ENCODE results near the gene TMEM183A. TPM values are rescaled to one million over a fixed set of nuclear protein-coding genes. Genes with fewer than 3 reads are reported as not detected.

Gene TMEM183A
- 92.5 TPM for polyA plus RNA-seq (2013, experiment 1 of 4)
- polyA plus RNA-seq (2013, experiment 2 of 4), result 89.4 TPM
- 72.4 TPM for polyA plus RNA-seq (2013, experiment 3 of 4)
- polyA plus RNA-seq (2013, experiment 4 of 4), result 80.0 TPM

GRCh38 chr1:203006948-203007871, at the start of gene TMEM183A:
Gene TMEM183A, plus strand, starts transcription at chr1:203007374. Its CDS starts 92 bp downstream, at chr1:203007466.
- Histone ChIP-seq H3K9me3 (ENCODE audit: control insufficient read depth, low read length) (no peaks in the 10 kb centered on the region), H3K36me3 (ENCODE audit: control insufficient read depth, insufficient read depth, low read length) (peaks cover 18% of the 10 kb centered on the region), H3K27me3 (ENCODE audit: control insufficient read depth, insufficient read depth, low read length, poor library complexity, severe bottlenecking) (no peaks in the 10 kb centered on the region), H3K27ac (ENCODE audit: insufficient read depth, low read depth, low read length, poor library complexity, severe bottlenecking) (peak within 1 kb of the TSS; percentile 78), H3K4me1 (ENCODE audit: control insufficient read depth, insufficient read depth, low read length) (no peaks in the 10 kb centered on the region), H3K4me3 (ENCODE audit: insufficient read depth, low read depth, low read length) (peak within 1 kb of the TSS; percentile 66)
- WGBS, 2 experiments, result 0 to 1% methylated on average over 78 of the region's 78 CpGs

GRCh38 chr1:202957733-202958543, 49.2 kb upstream of the TMEM183A start, which contains the start of gene ADIPOR1:
Gene ADIPOR1, minus strand, starts transcription at chr1:202958312. Its CDS starts 7,242 bp downstream, at chr1:202951070.
- Histone ChIP-seq H3K27me3 (ENCODE audit: control insufficient read depth, insufficient read depth, low read length, poor library complexity, severe bottlenecking) (no peaks in the 10 kb centered on the region), H3K4me3 (ENCODE audit: insufficient read depth, low read depth, low read length) (peak within 1 kb of the TSS; percentile 98), H3K4me1 (ENCODE audit: control insufficient read depth, insufficient read depth, low read length) (peaks cover 12% of the 10 kb centered on the region), H3K27ac (ENCODE audit: insufficient read depth, low read depth, low read length, poor library complexity, severe bottlenecking) (no peak within 1 kb of the TSS), H3K36me3 (ENCODE audit: control insufficient read depth, insufficient read depth, low read length) (no peaks in the 10 kb centered on the region), H3K9me3 (ENCODE audit: control insufficient read depth, low read length) (no peaks in the 10 kb centered on the region)
- WGBS, 2 experiments, result 0% methylated on average over 86 of the region's 86 CpGs

GRCh38 chr1:202958544-202959275, 48.5 kb upstream of the TMEM183A start:
- H3K9me3 ChIP-seq (ENCODE audit: control insufficient read depth, low read length), result no peaks in the 10 kb centered on the region
- 13% methylated on average over 10 of the region's 10 CpGs for WGBS, 2 experiments
- H3K36me3 ChIP-seq (ENCODE audit: control insufficient read depth, insufficient read depth, low read length), result no peaks in the 10 kb centered on the region
- no peaks in the 10 kb centered on the region for H3K27me3 ChIP-seq (ENCODE audit: control insufficient read depth, insufficient read depth, low read length, poor library complexity, severe bottlenecking)
- H3K4me1 ChIP-seq (ENCODE audit: control insufficient read depth, insufficient read depth, low read length), result peaks cover 12% of the 10 kb centered on the region
- no peak overlapping the region for H3K27ac ChIP-seq (ENCODE audit: insufficient read depth, low read depth, low read length, poor library complexity, severe bottlenecking)
- H3K4me3 ChIP-seq (ENCODE audit: insufficient read depth, low read depth, low read length), result peak overlapping the region; percentile 98

- 50 to 71% methylated on average over 1 of the region's 1 CpG for WGBS, 2 experiments
- H3K9me3 ChIP-seq (ENCODE audit: control insufficient read depth, low read length), result no peaks in the 10 kb centered on the region
- H3K4me3 ChIP-seq (ENCODE audit: insufficient read depth, low read depth, low read length), result no peak overlapping the region
- H3K27ac ChIP-seq (ENCODE audit: insufficient read depth, low read depth, low read length, poor library complexity, severe bottlenecking), result no peak overlapping the region
- peaks cover 12% of the 10 kb centered on the region for H3K4me1 ChIP-seq (ENCODE audit: control insufficient read depth, insufficient read depth, low read length)
- no peaks in the 10 kb centered on the region for H3K27me3 ChIP-seq (ENCODE audit: control insufficient read depth, insufficient read depth, low read length, poor library complexity, severe bottlenecking)
- no peaks in the 10 kb centered on the region for H3K36me3 ChIP-seq (ENCODE audit: control insufficient read depth, insufficient read depth, low read length)
Measured at GRCh38 chr1:202959276-202959620, 47.9 kb upstream of the TMEM183A start.

GRCh38 chr1:202961220-202961880, 45.8 kb upstream of the TMEM183A start:
- no peaks in the 10 kb centered on the region for H3K9me3 ChIP-seq (ENCODE audit: control insufficient read depth, low read length)
- no peak overlapping the region for H3K27ac ChIP-seq (ENCODE audit: insufficient read depth, low read depth, low read length, poor library complexity, severe bottlenecking)
- no peak overlapping the region for H3K4me3 ChIP-seq (ENCODE audit: insufficient read depth, low read depth, low read length)
- no peaks in the 10 kb centered on the region for H3K36me3 ChIP-seq (ENCODE audit: control insufficient read depth, insufficient read depth, low read length)
- H3K4me1 ChIP-seq (ENCODE audit: control insufficient read depth, insufficient read depth, low read length), result peaks cover 12% of the 10 kb centered on the region
- 91 to 96% methylated on average over 5 of the region's 5 CpGs for WGBS, 2 experiments
- H3K27me3 ChIP-seq (ENCODE audit: control insufficient read depth, insufficient read depth, low read length, poor library complexity, severe bottlenecking), result no peaks in the 10 kb centered on the region

- no peak overlapping the region for H3K4me3 ChIP-seq (ENCODE audit: insufficient read depth, low read depth, low read length)
- H3K27ac ChIP-seq (ENCODE audit: insufficient read depth, low read depth, low read length, poor library complexity, severe bottlenecking), result no peak overlapping the region
Measured at GRCh38 chr1:202964791-202965410, 42.3 kb upstream of the TMEM183A start.

GRCh38 chr1:202965422-202965821, 41.8 kb upstream of the TMEM183A start:
- Histone ChIP-seq H3K27me3 (ENCODE audit: control insufficient read depth, insufficient read depth, low read length, poor library complexity, severe bottlenecking) (peaks cover 12% of the 10 kb centered on the region), H3K4me3 (ENCODE audit: insufficient read depth, low read depth, low read length) (no peak overlapping the region), H3K4me1 (ENCODE audit: control insufficient read depth, insufficient read depth, low read length) (peaks cover 11% of the 10 kb centered on the region), H3K9me3 (ENCODE audit: control insufficient read depth, low read length) (no peaks in the 10 kb centered on the region), H3K27ac (ENCODE audit: insufficient read depth, low read depth, low read length, poor library complexity, severe bottlenecking) (no peak overlapping the region), H3K36me3 (ENCODE audit: control insufficient read depth, insufficient read depth, low read length) (no peaks in the 10 kb centered on the region)
- 87 to 91% methylated on average over 3 of the region's 3 CpGs for WGBS, 2 experiments

More at GRCh38 chr1:202964791-202965410, 42.3 kb upstream of the TMEM183A start:
- H3K36me3 ChIP-seq (ENCODE audit: control insufficient read depth, insufficient read depth, low read length), result no peaks in the 10 kb centered on the region
- peaks cover 12% of the 10 kb centered on the region for H3K27me3 ChIP-seq (ENCODE audit: control insufficient read depth, insufficient read depth, low read length, poor library complexity, severe bottlenecking)
- peaks cover 11% of the 10 kb centered on the region for H3K4me1 ChIP-seq (ENCODE audit: control insufficient read depth, insufficient read depth, low read length)
- no peaks in the 10 kb centered on the region for H3K9me3 ChIP-seq (ENCODE audit: control insufficient read depth, low read length)
- WGBS, 2 experiments, result 89 to 96% methylated on average over 6 of the region's 6 CpGs

- no peaks in the 10 kb centered on the region for H3K9me3 ChIP-seq (ENCODE audit: control insufficient read depth, low read length)
- no peak overlapping the region for H3K27ac ChIP-seq (ENCODE audit: insufficient read depth, low read depth, low read length, poor library complexity, severe bottlenecking)
- no peaks in the 10 kb centered on the region for H3K36me3 ChIP-seq (ENCODE audit: control insufficient read depth, insufficient read depth, low read length)
- H3K4me1 ChIP-seq (ENCODE audit: control insufficient read depth, insufficient read depth, low read length), result peaks cover 11% of the 10 kb centered on the region
- H3K4me3 ChIP-seq (ENCODE audit: insufficient read depth, low read depth, low read length), result peak overlapping the region; percentile 78
- peaks cover 12% of the 10 kb centered on the region for H3K27me3 ChIP-seq (ENCODE audit: control insufficient read depth, insufficient read depth, low read length, poor library complexity, severe bottlenecking)
- 50 to 55% methylated on average over 18 of the region's 18 CpGs for WGBS, 2 experiments
Measured at GRCh38 chr1:202966006-202966898, 40.9 kb upstream of the TMEM183A start.
